Lower leg skin (tissue), 3 donors: ENCODE measurements around the gene GASK1A.

Experiments used
- CTCF ChIP-seq, 3 donors: fragments of 450-650 bp; IDR thresholded peaks; one replicate each; pipeline ENCODE4 v1.5.1; 2016; ENCODE audit warnings: antibody characterized with exemption in 3 of 3, mild to moderate bottlenecking in 3 of 3, moderate library complexity in 2 of 3
- POLR2A ChIP-seq, 2 donors: fragments of 450-650 bp; IDR thresholded peaks; one replicate each; pipeline ENCODE4 v1.6.1; 2016 to 2017; ENCODE audit warnings: antibody characterized with exemption in 2 of 2, mild to moderate bottlenecking in 1 of 2, moderate library complexity in 1 of 2

- TF ChIP-seq POLR2A (IDR thresholded peaks at IDR 0.05) (no peak), CTCF (IDR thresholded peaks at IDR 0.05) (no peak)
These were observed 82.2 kb downstream of the GASK1A start for GRCh38 chr3:43061101-43061895.
